ENCODE measurements around the gene CDT1. TPM values are rescaled to one million over a fixed set of nuclear protein-coding genes. Genes with fewer than 3 reads are reported as not detected.
A peak's percentile ranks its signal among the peaks of the same experiment; 100 is the strongest.

CDT1 gene
- total and polyA plus RNA-seq, 2 experiments from 2014 or later: 32.6 to 187 TPM

- TF ChIP-seq ZNF462 (CRISPR knock-in tag; IDR thresholded peaks at IDR 0.05): no peak
Observed at GRCh38 chr16:88855176-88855575, 51.6 kb downstream of the CDT1 start (continued).

- Mint-ChIP-seq H3K4me3 (peak overlapping the region; percentile 79), H3K27me3 (ENCODE audit: insufficient read depth, low read depth, poor library complexity) (peaks cover 10% of the 10 kb centered on the region), H3K27ac (no peak overlapping the region), H3K9me3 (peaks cover 12% of the 10 kb centered on the region), H3K36me3 (ENCODE audit: low read depth) (peaks cover 46% of the 10 kb centered on the region), H3K4me1 (peaks cover 21% of the 10 kb centered on the region)
- Histone ChIP-seq H3K9me2 (ENCODE audit: insufficient read depth) (no peaks in the 10 kb centered on the region), H3F3A (replicated peaks; ENCODE audit: low read depth) (0 out of 2 replicates have a peak, but pooled peaks cover 3% of the 10 kb centered on the region), H3K4me1 (ENCODE audit: insufficient read depth) (no peaks in the 10 kb centered on the region; the same call in 1 of the 2 replicates), H2AFZ (no peak overlapping the region), H3K4me2 (peak overlapping the region; percentile 83), H3K79me2 (replicated peaks; ENCODE audit: insufficient read depth) (peaks cover 18% of the 10 kb centered on the region), H4K20me1 (replicated peaks; ENCODE audit: insufficient read depth) (peaks cover 7% of the 10 kb centered on the region; the same call in 1 of the 2 replicates), H3K27ac (ENCODE audit: low read depth) (no peak overlapping the region), H3K27me3 (ENCODE audit: insufficient read depth) (no peaks in the 10 kb centered on the region), H3K36me3 (ENCODE audit: insufficient read depth) (no peaks in the 10 kb centered on the region), H3K4me3 (peak overlapping the region; percentile 71)
- DNase-seq (ENCODE audit: low spot score) (no peak), ATAC-seq (no peak)
- TF ChIP-seq CREB1 (CRISPR knock-in tag; IDR thresholded peaks at IDR 0.05; ENCODE audit: low read depth) (no peak), REST (IDR thresholded peaks at IDR 0.05; ENCODE audit: unreplicated experiment) (no peak), POLR2AphosphoS5 (IDR thresholded peaks at IDR 0.05; ENCODE audit: low read depth) (no peak), NANOG (IDR thresholded peaks at IDR 0.05; ENCODE audit: borderline replicate concordance) (no peak), JUNB (IDR thresholded peaks at IDR 0.05; ENCODE audit: unreplicated experiment) (no peak), EZH2phosphoT487 (IDR thresholded peaks at IDR 0.05; ENCODE audit: unreplicated experiment) (no peak), ZNF114 (CRISPR knock-in tag; IDR thresholded peaks at IDR 0.05) (no peak), EZH2 (IDR thresholded peaks at IDR 0.05; ENCODE audit: low read depth, unreplicated experiment) (no peak), ETS1 (IDR thresholded peaks at IDR 0.05) (no peak), ZNF331 (CRISPR knock-in tag; IDR thresholded peaks at IDR 0.05; ENCODE audit: low read depth) (no peak)
Observed at GRCh38 chr16:88855736-88856121, 52.1 kb downstream of the CDT1 start.
